ENCODE results near the gene RNF187.
"Not testable (repeated sequence)": the region's sequence is repeated elsewhere in the genome, so short reads cannot be mapped to it uniquely, and the experiment has no call there.

The RNF187 gene

DNA sequence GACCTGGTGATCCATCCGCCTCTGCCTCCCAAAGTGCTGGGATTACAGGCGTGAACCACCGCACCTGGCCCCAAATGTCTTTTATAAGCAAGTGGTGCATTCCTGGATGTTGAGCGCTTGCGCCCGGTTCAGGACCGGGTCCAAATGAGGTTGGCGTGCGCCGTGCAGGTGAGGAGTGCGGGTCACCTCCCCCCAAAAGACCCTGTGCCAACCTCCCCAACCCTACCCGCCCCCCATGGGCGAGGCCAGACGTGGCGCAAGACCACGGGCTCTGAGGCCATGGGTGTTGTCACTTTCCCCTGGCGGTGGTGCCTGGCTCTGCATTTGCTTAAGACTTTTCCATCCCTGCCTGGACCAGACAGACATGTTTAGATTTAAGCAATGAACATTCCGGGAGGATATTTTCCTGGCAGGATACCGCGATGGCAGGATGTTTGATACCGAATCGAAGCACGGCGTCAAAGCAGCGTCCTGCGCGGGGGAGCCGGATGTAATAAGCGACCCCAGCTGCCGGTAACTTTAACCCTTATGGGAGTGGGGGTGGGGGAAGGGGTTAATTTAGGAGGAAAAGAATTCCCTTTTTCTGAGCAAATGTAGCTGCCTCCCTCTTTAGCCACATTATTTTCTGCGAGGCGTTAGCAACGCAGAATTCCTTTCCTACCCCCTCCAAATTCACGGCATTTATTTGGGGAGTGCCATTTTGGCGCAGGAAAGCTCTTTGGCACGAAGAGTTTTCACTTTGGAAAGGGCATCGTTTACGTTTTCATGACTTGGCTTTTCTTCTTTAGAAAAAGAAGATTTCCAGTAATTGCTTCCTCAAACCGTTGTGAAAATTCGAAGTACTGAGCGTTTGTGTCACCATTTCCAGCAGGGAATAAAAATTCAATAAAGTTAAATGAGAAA is 27.8 kb upstream of the RNF187 start:
- peak in 11 of 51 donors; percentile 10 to 40 (median 25) for DNase-seq

DNA sequence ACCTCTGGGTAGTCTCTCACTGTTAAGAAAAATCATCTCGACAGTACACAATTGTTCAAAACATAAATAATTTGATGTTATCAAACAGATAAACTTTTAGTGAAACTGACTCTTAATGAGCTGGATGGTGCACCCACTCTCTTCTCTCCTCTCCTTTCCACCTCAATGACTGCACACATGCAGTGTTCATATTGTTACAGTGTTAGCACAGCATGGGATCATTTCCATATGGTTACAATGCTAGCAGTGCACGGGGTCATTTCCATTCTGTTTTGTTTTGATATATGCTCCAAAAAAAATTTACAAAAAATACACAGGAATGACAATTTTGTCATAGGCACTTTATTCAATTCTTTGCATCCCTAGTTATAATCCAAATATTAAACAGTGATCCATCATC is 26.4 kb upstream of the RNF187 start:
- DNase-seq: no peak

DNA sequence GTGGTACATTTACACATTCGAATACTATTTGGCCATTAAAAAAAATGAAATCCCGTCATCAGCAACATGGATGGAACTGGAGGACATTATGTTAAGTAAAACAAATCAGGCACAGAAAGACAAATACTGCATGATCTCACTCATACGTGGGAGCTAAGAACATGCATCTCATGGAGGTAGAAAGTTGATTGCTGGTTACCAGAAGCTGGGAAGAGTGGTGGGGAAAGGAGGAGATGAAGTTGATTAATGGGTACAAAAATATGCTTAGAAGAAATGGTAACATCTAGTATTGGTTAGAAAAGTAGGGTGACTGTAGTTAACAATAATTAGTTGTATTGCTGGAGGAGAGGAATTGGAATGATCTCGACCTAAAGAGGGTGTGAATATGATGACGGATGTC is 24.6 kb upstream of the RNF187 start:
- DNase-seq: no peak

DNA sequence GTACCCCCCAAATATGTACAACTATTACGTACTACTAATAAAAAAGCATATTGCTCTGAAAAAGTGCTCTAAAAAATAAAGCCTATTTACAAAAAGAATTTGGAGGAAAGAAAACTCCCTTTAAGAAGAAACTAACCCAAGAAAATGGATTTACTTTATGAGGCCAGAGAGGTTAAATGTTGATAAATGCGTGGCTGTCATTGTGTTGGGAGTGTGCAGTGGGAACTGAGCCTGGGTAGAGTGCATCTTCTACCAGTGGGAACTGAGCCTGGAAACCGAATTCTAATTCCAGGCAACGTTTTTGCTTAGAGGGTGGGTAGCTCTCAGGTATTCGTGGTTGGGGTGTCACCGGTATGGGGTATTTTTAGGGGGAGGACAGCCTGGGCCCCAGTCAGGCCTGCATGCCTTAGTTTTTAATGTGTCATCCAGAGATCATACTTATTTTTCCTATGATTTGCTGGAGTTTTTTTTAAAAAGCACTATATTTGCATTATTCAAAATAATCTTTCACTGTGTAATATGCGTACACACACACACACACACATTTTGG is 24.1 kb upstream of the RNF187 start:
- DNase-seq: no peak

DNA sequence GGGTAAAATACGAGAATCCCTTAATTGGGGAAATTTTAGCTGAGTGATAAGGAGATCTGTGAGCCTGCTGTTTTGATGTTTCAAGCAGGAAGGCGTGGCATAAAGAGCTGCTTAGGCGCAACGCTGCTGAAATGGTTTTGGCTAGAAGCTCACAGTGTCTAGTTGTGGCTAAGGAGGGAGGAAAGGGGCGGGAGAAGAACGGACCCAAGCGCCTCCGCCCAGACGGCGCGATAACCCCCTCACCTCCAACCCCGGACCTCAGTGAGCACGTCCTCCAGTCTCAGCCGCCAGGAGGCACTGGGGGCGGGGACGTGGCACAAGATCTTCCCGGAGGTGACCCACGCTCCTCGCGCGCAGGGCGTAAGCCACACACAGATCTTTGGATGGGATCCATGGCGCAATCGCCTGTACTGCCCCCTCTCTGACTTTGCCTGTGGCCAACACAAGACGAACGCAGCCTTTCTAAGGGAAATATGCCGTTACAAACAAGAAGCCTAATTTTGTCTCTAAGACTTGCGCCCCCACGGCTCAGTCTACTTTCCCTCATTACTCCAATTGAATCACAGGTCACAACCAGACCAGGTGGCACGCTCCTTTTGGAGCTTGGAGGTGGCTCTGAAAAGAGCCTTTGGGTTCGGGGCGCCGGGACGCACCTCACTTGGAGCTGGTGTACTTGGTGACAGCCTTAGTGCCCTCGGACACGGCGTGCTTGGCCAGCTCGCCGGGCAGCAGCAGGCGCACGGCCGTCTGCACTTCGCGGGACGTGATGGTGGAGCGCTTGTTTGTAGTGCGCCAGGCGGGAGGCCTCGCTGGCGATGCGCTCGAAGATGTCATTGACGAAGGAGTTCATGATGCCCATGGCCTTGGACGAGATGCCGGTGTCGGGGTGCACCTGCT is 23.4 kb upstream of the RNF187 start:
- peak in 2 of 51 donors; percentile 13 to 26 for DNase-seq

DNA sequence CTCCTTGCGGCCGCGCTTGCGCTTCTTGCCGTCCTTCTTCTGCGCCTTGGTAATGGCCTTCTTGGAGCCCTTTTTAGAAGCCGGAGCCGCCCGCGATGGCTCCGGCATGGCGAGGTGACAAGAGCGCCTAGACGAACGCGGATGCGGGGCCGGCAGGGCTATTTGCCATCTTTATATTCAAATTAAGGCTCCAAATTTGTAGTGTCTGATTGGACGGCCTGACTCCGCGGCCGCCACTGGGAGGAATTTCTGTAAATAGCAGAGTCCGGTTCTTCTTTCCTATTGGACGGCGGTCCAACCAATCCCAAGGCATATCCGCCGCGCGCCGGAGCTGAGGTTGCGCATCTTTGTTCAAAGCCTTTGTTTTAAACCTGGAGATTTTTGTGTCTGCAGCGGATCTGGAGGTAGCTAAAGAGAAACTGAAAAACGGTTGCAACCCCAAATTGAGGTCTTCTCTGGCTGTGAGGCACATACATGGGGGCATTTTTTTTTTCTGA is 22.6 kb upstream of the RNF187 start:
- DNase-seq: peak in 45 of 51 donors; percentile 18 to 89 (median 64)

DNA sequence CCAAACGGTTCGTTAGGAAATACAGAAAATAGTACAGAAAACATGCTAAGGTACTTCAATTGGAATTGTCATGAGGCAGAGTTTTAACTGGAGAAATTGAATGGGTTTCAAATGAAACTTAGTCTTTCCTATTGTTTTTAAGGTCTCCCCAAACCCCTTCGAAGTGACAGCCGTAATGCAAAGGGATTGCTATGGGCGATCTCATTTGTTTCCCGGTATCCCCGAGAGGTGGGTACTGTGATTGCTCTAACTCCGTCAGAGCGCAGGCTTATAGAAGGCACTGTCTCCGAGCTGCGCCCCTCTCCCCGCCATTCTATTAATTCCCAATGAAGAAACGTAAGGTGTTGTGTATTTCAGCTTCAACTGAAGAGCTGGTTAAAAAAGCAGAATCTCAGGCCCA is 22.0 kb upstream of the RNF187 start:
- DNase-seq: no peak

DNA sequence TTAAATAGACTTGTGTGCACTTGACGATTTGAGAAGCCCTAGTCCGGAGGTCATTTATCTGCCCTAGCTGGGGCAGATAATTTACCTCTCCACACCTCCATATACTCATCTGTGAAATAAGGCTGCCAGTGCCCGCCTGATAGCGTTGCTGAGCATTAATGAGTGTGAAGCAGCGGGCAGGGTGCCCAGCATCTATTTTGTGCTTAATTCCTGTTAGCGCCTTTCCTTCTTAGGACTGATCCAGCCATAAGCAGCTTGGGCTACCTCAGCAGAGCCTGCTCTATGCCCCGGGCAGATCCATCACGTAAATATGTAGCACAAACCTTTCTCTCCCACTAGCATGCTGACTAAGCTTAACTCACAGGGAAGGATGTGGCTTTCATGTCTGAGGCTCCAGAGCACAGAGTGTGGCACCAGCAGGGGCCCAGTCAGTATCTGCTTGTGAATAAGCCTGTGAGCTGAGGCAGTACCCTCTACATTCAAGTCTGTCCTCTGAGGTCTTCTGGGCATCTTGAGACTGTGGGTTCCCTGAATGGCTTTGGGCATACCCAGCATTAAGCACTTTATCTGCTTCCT is 21.5 kb upstream of the RNF187 start:
- no peak for DNase-seq

DNA sequence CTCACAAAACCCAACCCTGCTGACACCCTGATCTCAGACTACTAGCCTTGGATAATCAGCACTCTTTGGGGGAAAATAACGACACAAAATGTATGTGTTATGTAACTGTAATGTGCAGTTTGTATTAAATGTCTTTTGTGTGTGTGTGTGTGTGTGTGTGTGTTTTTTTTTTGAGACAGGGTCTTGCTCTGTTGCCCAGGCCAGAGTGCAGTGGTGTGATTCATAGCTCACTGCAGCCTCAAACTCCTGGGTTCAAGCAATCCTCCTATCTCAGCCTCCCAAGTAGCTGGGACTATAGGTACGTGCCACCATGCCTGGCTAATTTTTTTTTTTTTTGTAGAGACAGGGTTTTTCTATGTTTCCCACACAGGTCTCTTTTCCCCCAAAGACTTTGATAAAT is 19.0 kb upstream of the RNF187 start:
- not testable (repeated sequence) for DNase-seq

DNA sequence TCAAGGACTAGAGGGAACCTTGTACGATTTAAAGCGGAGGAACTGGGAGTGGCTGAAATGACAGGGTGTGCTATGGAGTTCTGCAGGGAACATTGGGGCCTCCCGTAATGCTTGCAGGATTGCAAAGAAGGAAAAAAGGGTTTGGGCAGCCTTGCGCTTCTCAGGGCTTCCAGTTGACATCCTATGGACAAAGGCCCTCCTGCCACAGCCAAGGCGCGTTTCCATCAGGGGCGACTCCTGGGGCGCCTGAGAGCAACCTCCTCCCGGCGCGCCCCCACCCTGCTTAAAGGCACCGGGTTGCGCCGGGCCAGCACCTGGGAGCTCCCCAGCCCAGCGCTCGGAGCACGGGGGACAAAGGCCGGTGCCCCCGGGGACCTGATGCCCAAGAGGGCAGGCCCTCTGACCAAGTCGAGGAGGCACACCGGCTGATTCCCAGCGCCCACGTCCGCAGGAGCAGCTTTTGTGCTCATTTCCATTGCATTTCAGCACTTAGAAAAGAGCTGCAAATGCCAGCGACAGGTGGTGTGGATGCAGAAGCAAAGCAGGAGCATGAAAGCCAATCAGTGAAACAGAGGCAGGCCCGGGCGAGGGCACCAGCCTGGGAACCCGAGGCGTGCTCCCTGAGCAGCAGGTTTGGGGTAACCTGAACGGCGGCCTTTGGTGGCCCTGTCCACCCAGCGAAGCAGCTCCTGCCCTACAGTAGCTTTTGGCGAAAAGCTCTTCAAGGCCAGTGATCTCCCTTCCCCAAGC is 17.6 kb upstream of the RNF187 start:
- DNase-seq: no peak

DNA sequence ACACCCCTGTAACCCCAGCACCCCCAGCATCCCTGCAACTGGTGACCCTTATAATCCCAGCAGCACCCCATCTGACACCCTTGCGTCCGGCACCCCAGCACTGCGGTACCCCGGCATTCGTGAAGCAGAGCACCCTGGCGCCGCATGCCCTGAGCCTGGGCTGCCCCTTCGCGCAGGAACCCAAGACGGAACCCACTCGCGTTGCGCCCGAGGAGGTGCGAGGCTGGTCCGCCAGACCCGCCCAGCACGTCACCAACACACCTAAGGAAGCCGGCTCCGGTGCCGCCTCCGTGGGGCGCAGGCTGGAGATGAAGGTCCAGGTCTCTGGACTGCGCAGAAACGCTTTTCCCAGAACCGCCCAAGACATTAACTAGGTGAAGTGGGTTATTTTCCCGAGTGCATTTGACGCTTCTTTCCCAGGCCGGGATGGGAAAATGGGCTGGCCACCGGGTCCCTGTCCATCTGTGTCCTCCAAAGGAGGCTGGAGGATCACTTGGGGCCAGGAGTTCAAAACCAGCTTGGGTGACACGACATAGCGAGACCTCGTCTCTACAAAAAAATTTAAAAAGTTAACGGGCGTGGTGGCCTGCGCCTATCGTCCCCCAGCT is 15.9 kb upstream of the RNF187 start:
- DNase-seq: no peak

DNA sequence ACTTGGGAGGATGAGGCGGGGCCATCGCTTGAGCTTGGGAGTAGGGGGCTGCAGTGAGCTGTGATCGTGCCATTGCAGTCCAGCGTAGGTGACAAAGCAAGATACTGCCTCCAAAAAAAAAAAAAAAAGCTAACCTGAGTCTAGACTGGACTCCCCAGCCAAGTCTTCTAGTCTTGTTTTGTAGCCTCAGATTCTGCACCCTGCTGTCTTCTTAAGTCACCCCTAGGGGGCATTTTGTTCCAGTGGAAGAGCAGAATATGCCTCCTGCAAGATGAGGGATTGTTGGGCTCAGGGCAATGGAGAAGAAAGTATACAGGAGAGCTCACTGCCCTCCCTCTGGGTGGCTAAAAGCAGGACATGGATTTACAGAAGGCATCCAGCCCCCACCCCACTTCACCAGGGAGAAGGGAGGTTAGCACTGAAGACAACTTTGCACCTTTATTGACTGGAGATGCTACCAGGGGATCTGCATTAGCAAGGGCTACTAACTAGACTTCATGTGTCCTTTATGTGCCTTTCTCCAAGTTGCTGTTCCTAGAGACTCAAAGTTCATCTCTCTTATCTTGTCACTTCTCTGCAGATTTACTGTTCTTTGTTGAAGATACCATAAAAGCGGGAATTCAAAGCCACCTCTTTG is 15.3 kb upstream of the RNF187 start:
- DNase-seq: no peak

DNA sequence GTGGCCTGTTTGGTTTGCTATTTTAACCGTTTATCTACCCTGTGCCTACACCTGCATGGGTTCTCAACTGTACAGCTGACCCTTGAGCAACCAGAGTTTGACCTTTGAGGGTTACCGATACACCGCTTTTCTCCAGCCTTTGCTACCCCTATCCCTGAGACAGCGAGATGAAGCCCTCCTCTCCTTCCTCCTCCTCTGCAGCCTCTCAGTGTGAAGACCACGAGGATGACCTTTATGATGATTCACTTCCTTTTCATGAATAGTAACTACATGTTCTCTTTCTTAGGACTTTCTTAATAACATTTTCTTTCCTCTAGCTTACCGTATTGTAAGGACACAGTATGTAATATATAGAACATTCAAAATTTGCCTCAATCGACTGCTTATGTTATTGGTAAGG is 14.5 kb upstream of the RNF187 start:
- DNase-seq: no peak

DNA sequence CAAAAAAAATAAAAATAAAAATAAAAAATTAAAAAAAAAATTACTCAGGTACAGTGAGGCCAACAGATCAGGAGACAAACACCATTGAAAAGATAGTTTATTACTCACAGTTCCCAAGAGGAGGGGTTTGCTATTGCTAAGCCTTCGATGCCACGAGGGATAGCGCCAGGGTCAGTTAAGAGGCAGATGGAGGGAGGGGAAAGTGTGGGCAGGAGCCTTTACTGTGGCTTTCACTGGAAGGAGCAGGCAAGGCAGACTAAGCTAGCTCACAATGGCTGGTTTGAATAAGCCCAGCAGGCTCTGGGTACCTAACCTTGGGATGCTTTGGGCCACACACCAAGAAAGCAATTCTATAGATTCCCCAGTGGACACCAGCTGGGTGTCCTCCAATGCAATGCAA is 12.7 kb upstream of the RNF187 start:
- DNase-seq: no peak

DNA sequence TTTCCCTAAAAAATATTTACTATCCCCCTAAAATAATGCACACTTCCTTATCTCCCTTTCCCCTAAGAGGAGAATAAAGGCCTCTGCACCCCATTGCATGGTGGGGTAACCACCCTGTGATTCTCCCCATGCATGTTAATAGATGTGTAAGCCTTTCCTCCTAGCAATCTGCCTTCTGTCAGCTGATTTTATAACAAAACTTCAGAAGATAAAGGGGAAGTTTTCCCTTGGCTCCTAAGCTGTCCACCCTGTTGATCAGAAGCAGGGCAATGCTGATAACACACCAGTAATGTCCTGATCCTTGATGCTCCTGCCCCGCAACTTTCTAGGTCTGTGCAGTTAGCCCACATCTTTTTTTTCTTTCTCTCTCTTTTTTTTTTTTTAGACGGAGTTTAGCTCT is 11.4 kb upstream of the RNF187 start:
- DNase-seq: no peak

DNA sequence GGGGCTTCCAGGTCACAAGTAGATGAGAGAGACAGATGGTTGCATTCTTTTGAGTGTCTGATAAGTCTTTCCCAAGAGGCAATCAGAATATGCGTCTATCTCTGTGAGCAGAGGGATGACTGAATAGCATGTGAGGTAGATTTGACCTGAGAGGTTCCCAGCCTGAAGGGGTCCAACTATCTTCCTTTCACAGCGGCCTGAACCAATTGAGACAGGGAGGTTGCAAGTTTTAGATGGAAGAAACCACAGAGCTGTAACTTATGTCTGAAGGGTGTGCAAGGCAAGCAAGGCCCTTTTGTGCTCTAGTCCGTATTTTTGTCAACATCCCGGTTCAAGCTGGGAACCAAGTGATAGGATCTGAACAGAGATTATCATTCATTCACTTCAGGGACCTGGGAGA is 9.9 kb upstream of the RNF187 start:
- DNase-seq: no peak

DNA sequence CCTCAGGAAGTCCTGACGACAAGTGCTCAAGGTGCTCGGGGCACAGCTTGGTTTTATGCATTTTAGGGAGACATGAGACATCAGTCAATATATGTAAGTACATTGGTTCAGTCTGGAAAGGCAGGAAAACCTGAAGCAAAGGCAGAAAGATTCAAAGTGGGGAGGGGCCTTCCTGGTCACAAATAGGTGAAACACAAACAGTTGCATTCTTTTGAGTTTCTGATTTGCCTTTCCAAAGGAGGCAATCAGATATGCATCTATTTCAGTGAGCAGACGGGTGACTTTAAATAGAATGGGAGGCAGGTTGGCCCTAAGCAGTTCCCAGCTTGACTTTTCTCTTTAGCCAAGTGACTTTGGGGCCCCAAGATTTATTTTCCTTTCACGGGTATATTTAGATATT is 8.9 kb upstream of the RNF187 start:
- DNase-seq: no peak

DNA sequence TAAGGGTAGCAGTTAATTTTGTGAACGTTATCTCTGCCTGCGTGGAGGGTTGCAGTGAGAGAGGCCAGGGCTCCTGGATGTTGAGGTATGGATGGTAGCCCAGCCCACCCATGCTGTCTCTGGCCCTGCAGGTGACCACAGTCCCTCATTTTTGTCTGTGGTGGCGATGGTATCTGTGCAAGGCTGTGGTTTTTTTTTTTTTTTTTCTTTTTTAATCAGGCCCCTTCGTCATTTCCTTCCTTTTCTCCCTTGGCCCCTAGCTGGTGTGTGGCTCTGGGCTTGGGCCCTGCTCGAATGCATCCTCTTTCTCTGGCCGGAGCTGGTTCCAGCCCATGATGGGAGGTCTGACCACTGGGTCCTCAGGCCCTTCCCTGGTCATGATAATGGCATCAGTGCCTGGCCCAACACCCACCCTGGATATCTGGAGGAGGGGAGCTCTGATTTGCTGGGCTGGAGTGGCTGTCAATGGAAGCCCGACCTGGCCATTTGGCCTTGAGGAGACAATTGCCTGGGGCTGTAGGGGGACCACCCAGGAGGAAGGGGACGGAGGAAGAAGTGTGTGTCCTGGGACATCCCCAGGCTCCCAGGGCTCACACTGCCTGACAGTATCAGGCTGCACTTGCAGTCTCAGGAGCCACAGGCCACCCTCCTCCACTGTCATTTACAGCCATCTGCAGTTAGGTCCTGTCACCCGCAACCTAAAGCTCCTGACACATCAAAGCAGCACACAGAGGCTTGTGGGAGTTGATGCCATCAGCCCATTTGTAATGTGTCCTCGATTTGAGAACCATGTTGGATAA is 8.1 kb upstream of the RNF187 start:
- DNase-seq: peak in 1 of 51 donors; percentile 3

DNA sequence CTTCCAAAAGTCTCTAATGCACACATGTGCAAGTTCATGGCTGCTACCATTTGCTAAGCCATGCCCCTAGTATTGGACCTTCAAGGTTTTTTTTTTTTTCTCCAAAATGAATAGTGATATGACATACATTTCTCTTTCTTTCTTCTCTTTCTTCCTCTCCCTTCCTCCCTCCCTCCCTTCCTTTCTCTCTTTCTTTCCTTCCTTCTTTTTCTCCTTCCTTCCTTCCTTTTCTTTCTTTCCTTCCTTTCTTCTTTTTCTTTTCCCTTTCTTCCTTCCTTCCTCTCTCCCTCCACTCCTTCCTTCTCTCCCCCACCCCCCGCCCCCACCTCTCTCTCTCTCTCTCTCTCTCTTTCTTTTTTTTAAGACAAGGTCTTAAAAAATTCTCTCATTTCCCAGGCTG is 3.4 kb upstream of the RNF187 start:
- DNase-seq: no peak

Measured in hypothalamus (tissue), 51 donors.